ENCODE measurements around the gene PRDM10.
A peak's percentile ranks its signal among the peaks of the same experiment; 100 is the strongest.
"Not testable (repeated sequence)": the region's sequence is repeated elsewhere in the genome, so short reads cannot be mapped to it uniquely, and the experiment has no call there.

PRDM10 gene

GRCh38 chr11:129888451-129888850, 114.2 kb downstream of the PRDM10 start:
- no peak for DNase-seq

DNA sequence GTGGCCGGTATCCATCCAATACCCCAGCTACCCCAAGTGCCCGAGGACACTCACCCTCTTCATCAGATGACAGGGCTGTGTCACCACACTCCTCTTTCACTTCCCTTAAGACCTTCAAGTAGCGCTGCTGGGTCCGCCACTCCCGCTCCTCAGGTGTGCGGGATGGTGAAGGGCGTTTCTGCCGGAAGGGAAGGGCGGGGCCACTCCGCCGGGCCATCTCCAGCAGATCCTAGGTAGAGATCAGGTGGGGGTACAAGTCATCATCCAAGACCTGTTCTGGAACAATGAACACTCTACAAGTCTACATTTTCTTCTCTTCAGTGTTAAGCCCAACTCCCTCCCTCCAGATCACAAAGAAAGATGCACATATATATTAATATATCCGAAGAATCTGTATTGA, 117.3 kb downstream of the PRDM10 start:
- no peak for DNase-seq

GRCh38 chr11:129884581-129884980, 118.1 kb downstream of the PRDM10 start:
- no peak for DNase-seq

- no peak for DNase-seq
Measured at GRCh38 chr11:129881570-129882170, 121.0 kb downstream of the PRDM10 start.

DNA sequence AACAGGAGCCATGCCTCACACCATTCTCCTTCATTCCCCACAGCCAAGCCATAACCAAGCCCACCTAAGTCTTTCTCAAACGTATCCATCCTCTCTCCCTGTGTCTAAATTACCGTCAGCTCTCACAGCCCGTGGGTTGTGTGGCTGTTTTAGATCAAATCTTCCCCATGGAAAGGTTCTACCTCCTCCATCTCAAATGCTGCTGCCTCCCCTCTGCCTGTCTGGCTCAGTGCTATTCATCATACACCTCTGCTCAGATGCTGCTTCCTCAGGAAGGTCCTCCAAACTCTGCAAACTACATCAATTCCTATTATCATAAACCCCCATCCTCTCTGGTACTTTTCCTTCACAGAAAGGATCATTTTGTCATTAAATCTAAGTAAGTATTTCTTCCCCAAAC, 122.3 kb downstream of the PRDM10 start:
- no peak for DNase-seq

DNA sequence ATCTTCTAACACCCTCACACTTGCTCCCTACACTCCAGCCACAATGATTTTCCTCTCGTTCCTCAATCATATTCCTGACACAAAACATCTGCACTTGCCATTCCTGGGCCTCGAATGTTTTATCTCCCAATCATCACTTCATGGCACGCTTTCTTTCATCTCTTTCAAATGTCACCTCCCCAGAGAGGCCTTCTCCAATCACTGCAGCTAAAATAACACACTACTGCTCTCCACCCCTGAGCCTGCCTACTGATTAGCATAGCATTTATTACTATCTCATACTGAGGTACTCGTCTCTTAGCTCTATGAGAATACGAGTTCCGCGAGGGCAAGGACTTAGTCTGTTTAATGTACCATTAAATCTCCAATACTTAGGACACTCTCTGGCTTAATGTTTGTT, 130.7 kb downstream of the PRDM10 start:
- DNase-seq: no peak

DNA sequence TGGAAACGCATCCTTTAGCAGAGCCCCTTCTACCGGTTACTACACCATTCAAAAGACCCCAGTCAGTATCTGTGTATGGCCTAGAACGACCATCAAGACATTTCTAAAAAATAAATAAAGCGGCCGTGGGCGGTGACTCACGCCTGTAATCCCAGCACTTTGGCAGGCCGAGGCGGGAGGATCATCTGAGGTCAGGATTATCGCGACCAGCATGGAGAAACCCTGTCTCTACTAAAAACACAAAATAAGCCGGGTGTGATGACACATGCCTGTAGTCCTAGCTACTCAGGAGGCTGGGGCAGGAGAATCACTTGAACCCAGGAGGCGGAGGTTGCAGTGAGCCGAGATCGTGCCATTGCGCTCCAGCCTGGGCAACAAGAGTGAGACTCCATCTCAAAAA, 134.0 kb downstream of the PRDM10 start:
- not testable (repeated sequence) for DNase-seq

DNA sequence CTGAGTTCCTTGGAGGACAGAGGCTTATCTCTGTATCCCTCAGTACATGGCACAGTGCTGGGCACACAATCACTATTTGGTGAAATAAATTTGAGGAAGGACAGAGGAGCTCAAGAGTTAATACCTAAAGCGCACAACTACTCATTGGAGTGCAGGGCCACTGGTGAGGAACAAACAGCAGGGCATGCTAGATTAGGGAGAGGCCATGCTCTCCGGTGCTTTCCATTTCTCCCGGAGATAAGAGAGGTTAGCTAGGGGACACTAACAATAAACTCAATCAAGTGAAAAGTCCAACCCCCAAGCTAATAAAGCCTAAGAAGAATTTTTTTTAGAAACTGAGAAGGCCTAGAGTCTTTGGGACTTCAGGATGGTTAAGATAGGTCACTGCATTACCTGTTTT, 136.3 kb downstream of the PRDM10 start:
- DNase-seq: no peak

- no peak for DNase-seq
Measured at GRCh38 chr11:129865701-129866100, 136.9 kb downstream of the PRDM10 start.

GRCh38 chr11:129864811-129865210, 137.8 kb downstream of the PRDM10 start:
- no peak for DNase-seq

- no peak for DNase-seq
Measured at GRCh38 chr11:129861702-129862522, 140.7 kb downstream of the PRDM10 start.

GRCh38 chr11:129856036-129856435, 146.6 kb downstream of the PRDM10 start:
- no peak for DNase-seq

GRCh38 chr11:129855086-129855485, 147.5 kb downstream of the PRDM10 start:
- DNase-seq: no peak

- DNase-seq: no peak
Measured at GRCh38 chr11:129854232-129854805, 148.3 kb downstream of the PRDM10 start.

- peak; percentile 93 for DNase-seq
Measured at GRCh38 chr11:129853518-129854231, 149.0 kb downstream of the PRDM10 start.

DNA sequence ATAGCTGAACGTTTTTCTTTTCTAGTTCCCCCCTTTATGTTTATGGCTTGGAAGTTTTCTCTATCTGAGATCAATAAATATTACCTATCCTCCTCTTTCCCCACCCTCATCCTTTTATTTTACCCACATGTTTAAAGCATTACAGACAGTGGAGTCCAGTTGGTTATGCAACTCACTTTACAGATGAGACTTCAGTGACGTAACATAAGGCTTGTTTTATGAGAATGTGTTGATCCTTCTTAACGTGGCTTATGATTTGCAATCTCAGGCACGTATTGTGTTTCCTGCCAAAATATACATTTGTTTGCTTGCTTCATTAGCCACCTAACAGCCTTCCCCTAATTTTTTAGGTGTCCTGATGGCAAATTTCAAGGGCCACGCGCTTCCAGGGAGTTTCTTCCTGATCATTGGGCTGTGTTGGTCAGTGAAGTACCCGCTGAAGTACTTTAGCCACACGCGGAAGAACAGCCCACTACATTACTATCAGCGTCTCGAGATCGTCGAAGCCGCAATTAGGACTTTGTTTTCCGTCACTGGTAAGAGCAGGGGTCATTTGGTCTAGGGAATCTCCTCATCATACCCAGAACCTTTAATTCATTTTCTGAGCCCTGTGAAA, 150.4 kb downstream of the PRDM10 start:
- DNase-seq: no peak

All from NCI-H2081 treated with DMSO at 0.1 percent for 48 hours (cell line).